GM12878 (cell line): ENCODE data around the gene ATP2C2. TPM values are rescaled to one million over a fixed set of nuclear protein-coding genes. Genes with fewer than 3 reads are reported as not detected.

Experiments used
- ATAC-seq: fragments of 200-7000 bp; cut with Tn5 transposase; 3 replicates; pipeline ENCODE4 v1.9.1; 2020; ENCODE audit warnings: mild to moderate bottlenecking, moderate library complexity
- BruUV-seq: library from RNA; stranded (reverse); fragments of 400-500 nt; replicated peaks from 2 replicates; lab custom pipeline; 2021; lab: Mats Ljungman, UMichigan
- CTCF ChIA-PET: fragments of 300-600 bp; sonication (Branson Sonifier 250); formaldehyde crosslinking; extraction: SDS; loops from one replicate; lab custom pipeline; 2021; ENCODE audit warnings: inconsistent platforms; lab: Yijun Ruan, JAX
- POLR2A ChIA-PET: fragments of 350-600 bp; formaldehyde crosslinking; extraction: SDS; loops from one replicate; lab custom pipeline; 2021; ENCODE audit warnings: inconsistent platforms; lab: Charles Lee
- RAD21 ChIA-PET: fragments of 300-600 bp; sonication (Branson Sonifier 250); formaldehyde crosslinking; loops from one replicate; lab custom pipeline; 2023; ENCODE audit warnings: antibody characterized with exemption; ENCODE audit not compliant: unreplicated experiment; lab: Charles Lee
- SMC1A ChIA-PET: fragments of 300-600 bp; sonication (Branson Sonifier 250); formaldehyde crosslinking; loops from one replicate; lab custom pipeline; 2023; ENCODE audit not compliant: unreplicated experiment, uncharacterized antibody; lab: Charles Lee
- DNase-seq: peaks from one replicate; pipeline ENCODE4 v3.0.0-alpha.2; 2011; ENCODE audit warnings: low read depth, low spot score
- FAIRE-seq: peaks from 3 replicates; lab custom pipeline; 2011; peaks lifted over from hg19 to GRCh38; lab: Jason Lieb, UNC
- H2AFZ ChIP-seq: 2 replicates; pipeline ENCODE4 v1.6.0; 2011; ENCODE audit warnings: low read depth, low read length, control low read depth; ENCODE audit not compliant: control insufficient read depth
- H3K27ac ChIP-seq: 2 replicates; pipeline ENCODE4 v1.5.1; 2011; ENCODE audit warnings: control low read depth; ENCODE audit not compliant: control insufficient read depth, insufficient read depth
- H3K27me3 ChIP-seq, 2 experiments: replicated peaks in 1 of 2; 2 replicates each; pipeline versions ENCODE4 v1.6.0 to v1.6.1; 2011; ENCODE audit warnings: low read length in 1 of 2; ENCODE audit not compliant: control insufficient read depth in 2 of 2, insufficient read depth in 2 of 2
- H3K36me3 ChIP-seq, 2 experiments: 2 replicates each; pipeline ENCODE4 v1.5.1; 2011; ENCODE audit warnings: low read length in 1 of 2; ENCODE audit not compliant: control insufficient read depth in 2 of 2, insufficient read depth in 2 of 2
- H3K4me1 ChIP-seq: 2 replicates; pipeline ENCODE4 v1.6.1; 2011; ENCODE audit warnings: mild to moderate bottlenecking, low read length, moderate library complexity, mixed read lengths; ENCODE audit not compliant: control insufficient read depth, insufficient read depth
- H3K4me2 ChIP-seq: 2 replicates; pipeline ENCODE4 v1.6.0; 2011; ENCODE audit warnings: control low read depth; ENCODE audit not compliant: control insufficient read depth, insufficient read depth
- H3K4me3 ChIP-seq: fragments of 200-600 bp; sonication (generic); 2 replicates; pipeline ENCODE4 v1.5.1; 2016
- H3K79me2 ChIP-seq: 2 replicates; pipeline ENCODE4 v1.6.0; 2011; ENCODE audit warnings: low read length; ENCODE audit not compliant: control insufficient read depth, insufficient read depth
- H3K9ac ChIP-seq: 2 replicates; pipeline ENCODE4 v1.8.0; 2011; ENCODE audit warnings: low read length, control low read depth, mixed read lengths; ENCODE audit not compliant: control insufficient read depth, insufficient read depth
- H3K9me3 ChIP-seq: replicated peaks from 3 replicates; pipeline ENCODE4 v1.5.1; 2011; ENCODE audit warnings: mild to moderate bottlenecking, low read length; ENCODE audit not compliant: control insufficient read depth, insufficient read depth
- H4K20me1 ChIP-seq: 2 replicates; pipeline ENCODE4 v1.6.0; 2011; ENCODE audit not compliant: control insufficient read depth, insufficient read depth
- ATF2 ChIP-seq: IDR thresholded peaks from 2 replicates; pipeline ENCODE4 v1.6.1; 2012; ENCODE audit warnings: low read length, inconsistent platforms
- CBFB ChIP-seq: IDR thresholded peaks from 2 replicates; pipeline ENCODE4 v1.6.1; 2016; ENCODE audit warnings: antibody characterized with exemption, low read depth
- CEBPB ChIP-seq, 2 experiments: fragments of 150-350 bp in 1 of 2; IDR thresholded peaks; 2 replicates each; pipeline ENCODE4 v1.6.1; 2012 to 2014; ENCODE audit warnings: low read depth in 2 of 2, low read length in 2 of 2, borderline replicate concordance in 1 of 2, inconsistent platforms in 1 of 2
- EGR1 ChIP-seq, 2 experiments: IDR thresholded peaks; 1 replicate in 1 of 2; 2 replicates in 1 of 2; pipeline ENCODE4 v1.6.1; 2011 to 2012; ENCODE audit warnings: low read depth in 2 of 2, low read length in 2 of 2, borderline replicate concordance in 1 of 2, mild to moderate bottlenecking in 1 of 2, moderate library complexity in 1 of 2
- HCFC1 ChIP-seq: fragments of 150-350 bp; IDR thresholded peaks from 2 replicates; pipeline ENCODE4 v1.6.1; 2014; ENCODE audit warnings: low read length
- NFIC ChIP-seq: IDR thresholded peaks from 2 replicates; pipeline ENCODE4 v1.6.1; 2012; ENCODE audit warnings: low read depth, mild to moderate bottlenecking, inconsistent platforms, low read length, moderate library complexity
- NRF1 ChIP-seq: conservative IDR thresholded peaks from 2 replicates; pipeline ENCODE4 v1.6.1; 2011; ENCODE audit warnings: mild to moderate bottlenecking, low read depth, low read length, improper control_type of control experiment
- PML ChIP-seq: IDR thresholded peaks from 2 replicates; pipeline ENCODE4 v1.6.1; 2012; ENCODE audit warnings: low read length, inconsistent platforms
- POLR2AphosphoS2 ChIP-seq: IDR thresholded peaks from 2 replicates; pipeline ENCODE4 v1.6.1; 2011; ENCODE audit warnings: low read depth, mild to moderate bottlenecking, low read length, improper control_type of control experiment, moderate library complexity
- SIN3A ChIP-seq: IDR thresholded peaks from 2 replicates; pipeline ENCODE4 v1.6.1; 2012; ENCODE audit warnings: low read depth, low read length, improper control_type of control experiment
- SMAD1 ChIP-seq: fragments of 450-650 bp; IDR thresholded peaks from 2 replicates; pipeline ENCODE4 v1.6.1; 2018; ENCODE audit warnings: mild to moderate bottlenecking, low read depth; ENCODE audit not compliant: partially characterized antibody
- SUZ12 ChIP-seq: fragments of 200-600 bp; sonication (generic); IDR thresholded peaks from one replicate; pipeline ENCODE4 v1.6.1; 2018; ENCODE audit warnings: antibody characterized with exemption, mild to moderate bottlenecking; ENCODE audit not compliant: unreplicated experiment
- TARDBP ChIP-seq: IDR thresholded peaks from 2 replicates; pipeline ENCODE4 v1.6.1; 2016; ENCODE audit warnings: borderline replicate concordance
- TCF7 ChIP-seq: IDR thresholded peaks from 2 replicates; pipeline ENCODE4 v1.6.1; 2014; ENCODE audit warnings: antibody characterized with exemption, borderline replicate concordance
- WGBS: methylation state at CpG from one replicate; pipeline ENCODE4 v1.1.6; 2016; ENCODE audit warnings: low lambda C conversion rate; ENCODE audit not compliant: insufficient replicate concordance, insufficient coverage; ENCODE audit errors: missing lambda C conversion rate; 5-methylcytosine and 5-hydroxymethylcytosine counted together
- in situ Hi-C: fragments of 300-500 bp; cut with MboI; formaldehyde crosslinking; loops from 9 replicates; pipeline ENCODE4 v1.14.3; 2018; ENCODE audit warnings: mixed read lengths
- intact Hi-C: fragments of 100-400 bp; cut with micrococcal nuclease; formaldehyde crosslinking; loops from one replicate; pipeline ENCODE4 v1.14.2; 2022; ENCODE audit not compliant: unreplicated experiment
- polyA plus RNA-seq, 11 experiments: library from polyadenylated mRNA; depleted of rRNA in 4 of 11; unstranded in 6 of 11; stranded (reverse) in 5 of 11; fragments of >200 nt; fragmentation: Nextera tagmentation in 4 of 11; fragmentation: Illumina TruSeq in 1 of 11; extraction: Ambion mirVana in 4 of 11; extraction: Trizol in 1 of 11; gene quantifications; 1 replicate in 1 of 11; 2 replicates in 10 of 11; pipeline versions ENCODE4 v1.2.1 to v1.2.3, GENCODE V29; 2011 to 2016; ENCODE audit warnings: inconsistent platforms in 2 of 11, missing spikeins in 2 of 11, low read depth in 1 of 11
- total RNA-seq, 4 experiments: library from RNA; depleted of rRNA in 3 of 4; stranded (reverse); fragments of >200 nt in 3 of 4; fragmentation: Illumina TruSeq in 1 of 4; extraction: Trizol in 1 of 4; gene quantifications; 2 replicates each; pipeline versions ENCODE4 v1.2.1 to v1.2.3, GENCODE V29; 2013 to 2021
- TF ChIP-seq, protein P1 (sequence below): IDR thresholded peaks from 2 replicates; pipeline ENCODE4 v1.6.1; 2012; ENCODE audit warnings: mild to moderate bottlenecking, low read depth, low read length
- TF ChIP-seq, protein P2 (sequence below): fragments of 450-650 bp; IDR thresholded peaks from 2 replicates; pipeline ENCODE4 v1.6.1; 2016; ENCODE audit warnings: mild to moderate bottlenecking

Gene ATP2C2
- total and polyA plus RNA-seq, 10 of the 15 experiments (the other 5 are each of a cell fraction or from before 2014, with no cell fraction given): 0.05 to 0.19 TPM; not detected in 8

DNA sequence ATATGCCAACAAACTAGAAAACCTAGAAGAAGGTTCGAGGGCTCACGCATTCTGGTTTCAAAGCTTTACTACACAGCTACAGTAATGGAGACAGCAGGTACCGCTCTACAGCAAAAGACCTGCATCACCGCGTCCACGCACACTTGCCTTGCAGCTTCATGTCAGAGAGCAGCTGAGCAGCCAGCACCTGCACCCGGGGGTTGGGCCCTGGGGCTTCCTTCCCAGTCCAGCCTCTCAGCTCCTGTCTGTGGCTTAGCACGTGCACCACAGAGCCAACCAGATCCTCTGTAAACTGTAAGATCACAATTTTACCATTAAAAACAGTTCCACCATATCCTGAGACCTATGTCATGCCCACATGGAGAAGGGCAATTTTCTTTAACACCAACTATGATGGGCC, 120.8 kb downstream of the ATP2C2 start:
- Histone ChIP-seq H3K4me2 (no peak overlapping the region), H3K27me3 (no peaks in the 10 kb centered on the region), H3K4me1 (no peaks in the 10 kb centered on the region), H3K9me3 (no peaks in the 10 kb centered on the region), H2AFZ (no peak overlapping the region), H3K9ac (no peak overlapping the region), H3K27ac (no peak overlapping the region), H3K36me3 (no peaks in the 10 kb centered on the region; a peak in 1 of 4 replicates), H3K79me2 (no peaks in the 10 kb centered on the region), H4K20me1 (no peaks in the 10 kb centered on the region), H3K4me3 (no peak overlapping the region)
- ChIA-PET CTCF (interaction anchor here (0.9 to 1.7 kb wide), 2 partner anchors 11 to 183 kb away, joined by 3 to 6 read pairs; no protein-coding TSS in a partner anchor), RAD21 (no interaction called here), POLR2A (no interaction called here), SMC1A (interaction anchor here (0.7 to 1.2 kb wide), 2 partner anchors 212 to 482 kb away, joined by 3 read pairs; no protein-coding TSS in a partner anchor)
- no peak for ATAC-seq
- intact Hi-C loops: loop anchor here (5.0 kb wide), 1 partner anchor 407 kb away; no protein-coding TSS in a partner anchor
- 88% methylated on average over 8 of the region's 8 CpGs for WGBS
- in situ Hi-C loops: no loop called here
- BruUV-seq: no TSS peak
- no peak for TF ChIP-seq POLR2AphosphoS2
- TF ChIP-seq, protein P1, sequence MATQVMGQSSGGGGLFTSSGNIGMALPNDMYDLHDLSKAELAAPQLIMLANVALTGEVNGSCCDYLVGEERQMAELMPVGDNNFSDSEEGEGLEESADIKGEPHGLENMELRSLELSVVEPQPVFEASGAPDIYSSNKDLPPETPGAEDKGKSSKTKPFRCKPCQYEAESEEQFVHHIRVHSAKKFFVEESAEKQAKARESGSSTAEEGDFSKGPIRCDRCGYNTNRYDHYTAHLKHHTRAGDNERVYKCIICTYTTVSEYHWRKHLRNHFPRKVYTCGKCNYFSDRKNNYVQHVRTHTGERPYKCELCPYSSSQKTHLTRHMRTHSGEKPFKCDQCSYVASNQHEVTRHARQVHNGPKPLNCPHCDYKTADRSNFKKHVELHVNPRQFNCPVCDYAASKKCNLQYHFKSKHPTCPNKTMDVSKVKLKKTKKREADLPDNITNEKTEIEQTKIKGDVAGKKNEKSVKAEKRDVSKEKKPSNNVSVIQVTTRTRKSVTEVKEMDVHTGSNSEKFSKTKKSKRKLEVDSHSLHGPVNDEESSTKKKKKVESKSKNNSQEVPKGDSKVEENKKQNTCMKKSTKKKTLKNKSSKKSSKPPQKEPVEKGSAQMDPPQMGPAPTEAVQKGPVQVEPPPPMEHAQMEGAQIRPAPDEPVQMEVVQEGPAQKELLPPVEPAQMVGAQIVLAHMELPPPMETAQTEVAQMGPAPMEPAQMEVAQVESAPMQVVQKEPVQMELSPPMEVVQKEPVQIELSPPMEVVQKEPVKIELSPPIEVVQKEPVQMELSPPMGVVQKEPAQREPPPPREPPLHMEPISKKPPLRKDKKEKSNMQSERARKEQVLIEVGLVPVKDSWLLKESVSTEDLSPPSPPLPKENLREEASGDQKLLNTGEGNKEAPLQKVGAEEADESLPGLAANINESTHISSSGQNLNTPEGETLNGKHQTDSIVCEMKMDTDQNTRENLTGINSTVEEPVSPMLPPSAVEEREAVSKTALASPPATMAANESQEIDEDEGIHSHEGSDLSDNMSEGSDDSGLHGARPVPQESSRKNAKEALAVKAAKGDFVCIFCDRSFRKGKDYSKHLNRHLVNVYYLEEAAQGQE: no peak
- no peak for TF ChIP-seq CBFB
- TF ChIP-seq NRF1: no peak
- no peak for TF ChIP-seq TCF7
- no peak for TF ChIP-seq SIN3A
- no peak for TF ChIP-seq HCFC1
- TF ChIP-seq EGR1 (IDR thresholded peaks at IDR 0.05; ENCODE audit: borderline replicate concordance in 1 of 2, low read depth in 2 of 2, low read length in 2 of 2): no peak
- TF ChIP-seq SMAD1: no peak
- no peak for TF ChIP-seq ATF2
- TF ChIP-seq, protein P2, sequence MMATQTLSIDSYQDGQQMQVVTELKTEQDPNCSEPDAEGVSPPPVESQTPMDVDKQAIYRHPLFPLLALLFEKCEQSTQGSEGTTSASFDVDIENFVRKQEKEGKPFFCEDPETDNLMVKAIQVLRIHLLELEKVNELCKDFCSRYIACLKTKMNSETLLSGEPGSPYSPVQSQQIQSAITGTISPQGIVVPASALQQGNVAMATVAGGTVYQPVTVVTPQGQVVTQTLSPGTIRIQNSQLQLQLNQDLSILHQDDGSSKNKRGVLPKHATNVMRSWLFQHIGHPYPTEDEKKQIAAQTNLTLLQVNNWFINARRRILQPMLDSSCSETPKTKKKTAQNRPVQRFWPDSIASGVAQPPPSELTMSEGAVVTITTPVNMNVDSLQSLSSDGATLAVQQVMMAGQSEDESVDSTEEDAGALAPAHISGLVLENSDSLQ: no peak
- no peak for TF ChIP-seq CEBPB (IDR thresholded peaks at IDR 0.05; ENCODE audit: borderline replicate concordance in 1 of 2, low read depth in 2 of 2, low read length in 2 of 2)
- TF ChIP-seq NFIC: no peak
- TF ChIP-seq PML: no peak
- no peak for TF ChIP-seq TARDBP
- TF ChIP-seq SUZ12: no peak
- FAIRE-seq: no peak
- no peak for DNase-seq
